ENCODE data around the gene DNAJC16. TPM values are rescaled to one million over a fixed set of nuclear protein-coding genes. Genes with fewer than 3 reads are reported as not detected.

DNAJC16 gene
- polyA plus RNA-seq, result 12.8 to 15.5 TPM (median 13.7 TPM) in 3 replicates
- 4.4 TPM for polyA plus RNA-seq (2011; ENCODE audit: low read depth)
- 3.6 and 6.3 TPM in 2 replicates for polyA plus RNA-seq (2011; cell fraction: cytosol; rRNA removed)
- polyA plus RNA-seq (2011; cell fraction: nucleus; rRNA removed), result 26.0 and 29.2 TPM in 2 replicates
- 6.3 and 7.7 TPM in 2 replicates for polyA plus RNA-seq (2012; ENCODE audit: low replicate concordance)
- polyA minus RNA-seq, result 9.1 to 26.1 TPM (median 25.0 TPM) in 3 replicates
- polyA minus RNA-seq (2011; cell fraction: cytosol; rRNA and poly(A)+ RNA removed), result 7.5 TPM
- polyA minus RNA-seq (2011; cell fraction: nucleus; rRNA and poly(A)+ RNA removed), result 26.6 and 46.9 TPM in 2 replicates

DNA sequence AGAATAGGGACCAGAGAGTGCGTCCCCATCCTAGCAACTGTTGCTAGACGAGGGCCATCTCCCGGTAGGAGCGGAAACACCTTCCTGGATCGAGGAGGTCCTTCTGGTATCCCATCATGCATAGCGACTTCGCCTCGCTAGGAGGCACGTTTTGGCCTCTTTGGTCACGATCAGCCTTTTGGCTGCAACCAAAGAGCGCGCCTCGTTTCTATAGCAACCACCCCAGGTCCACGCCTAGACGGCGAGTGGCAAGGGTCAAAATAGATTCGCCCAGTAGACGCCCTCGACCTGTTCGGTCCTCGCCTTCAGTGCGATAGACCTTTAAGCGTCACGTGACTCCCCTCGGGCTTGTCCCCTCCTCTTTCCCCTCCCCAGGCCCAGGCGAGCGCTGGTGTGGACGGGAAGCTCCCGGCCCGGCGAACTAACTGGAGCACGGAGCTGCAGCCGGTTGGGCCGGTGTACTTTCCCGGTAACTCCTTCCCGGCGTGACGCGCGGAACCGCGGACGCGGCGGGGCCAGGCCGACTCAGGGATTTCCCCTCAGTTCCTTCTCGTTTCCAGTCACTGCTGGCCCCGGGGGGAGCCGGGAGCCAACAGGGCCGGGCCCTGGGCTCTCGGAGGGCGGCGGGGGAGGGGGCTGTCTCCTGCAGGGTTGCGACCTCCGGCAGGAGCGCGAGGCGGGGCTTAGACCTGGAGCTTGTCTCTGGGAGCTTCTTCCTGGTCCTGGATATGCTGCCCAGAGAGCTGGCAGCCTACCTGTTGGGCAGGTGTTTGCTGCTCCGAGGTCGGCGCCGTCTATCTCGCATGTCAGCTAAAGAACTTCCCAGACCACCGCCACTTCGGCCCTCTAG is at the start of gene DNAJC16:
Gene DNAJC16, plus strand, starts transcription at position 359 of the 850 bp plus-strand sequence. CDS start 2,258 bp downstream, outside the sequence.
- DNase-seq (ENCODE audit: low read depth, low spot score), result peak; percentile 100
- H3K4me3 ChIP-seq (ENCODE audit: control insufficient read depth in 2 of 3, extremely low read depth in 1 of 3, insufficient read depth in 2 of 3, low read depth in 1 of 3, low read length in 3 of 3), result peak within 1 kb of the TSS; percentile 70 to 83 (median 77)
- dilution Hi-C loops (cut with MboI; ENCODE audit: extremely low pct_ligation_motif_present, low sequenced_read_pairs), result no loop called here
- peak; percentile 99 for FAIRE-seq
- H3K9me1 ChIP-seq (ENCODE audit: control insufficient read depth, extremely low read depth, insufficient read depth, low read length), result no peaks in the 10 kb centered on the region
- H3K9me3 ChIP-seq (ENCODE audit: control insufficient read depth, low read depth, low read length), result no peaks in the 10 kb centered on the region
- H4K20me1 ChIP-seq (ENCODE audit: control insufficient read depth, extremely low read depth, insufficient read depth, low read length), result no peaks in the 10 kb centered on the region
- H3K27me3 ChIP-seq (ENCODE audit: control insufficient read depth, extremely low read depth, insufficient read depth, low read length), result no peaks in the 10 kb centered on the region
- peaks cover 21% of the 10 kb centered on the region for H3K4me1 ChIP-seq (ENCODE audit: control insufficient read depth, extremely low read depth, insufficient read depth, low read length)
- H3K4me2 ChIP-seq (ENCODE audit: control insufficient read depth, extremely low read depth, insufficient read depth, low read depth, low read length), result peak within 1 kb of the TSS; percentile 95
- peaks cover 0 to 1% of the 10 kb centered on the region in 2 experiments for H3K36me3 ChIP-seq (ENCODE audit: control insufficient read depth in 2 of 2, extremely low read depth in 1 of 2, insufficient read depth in 2 of 2, low read length in 2 of 2)
- TF ChIP-seq, protein P1, sequence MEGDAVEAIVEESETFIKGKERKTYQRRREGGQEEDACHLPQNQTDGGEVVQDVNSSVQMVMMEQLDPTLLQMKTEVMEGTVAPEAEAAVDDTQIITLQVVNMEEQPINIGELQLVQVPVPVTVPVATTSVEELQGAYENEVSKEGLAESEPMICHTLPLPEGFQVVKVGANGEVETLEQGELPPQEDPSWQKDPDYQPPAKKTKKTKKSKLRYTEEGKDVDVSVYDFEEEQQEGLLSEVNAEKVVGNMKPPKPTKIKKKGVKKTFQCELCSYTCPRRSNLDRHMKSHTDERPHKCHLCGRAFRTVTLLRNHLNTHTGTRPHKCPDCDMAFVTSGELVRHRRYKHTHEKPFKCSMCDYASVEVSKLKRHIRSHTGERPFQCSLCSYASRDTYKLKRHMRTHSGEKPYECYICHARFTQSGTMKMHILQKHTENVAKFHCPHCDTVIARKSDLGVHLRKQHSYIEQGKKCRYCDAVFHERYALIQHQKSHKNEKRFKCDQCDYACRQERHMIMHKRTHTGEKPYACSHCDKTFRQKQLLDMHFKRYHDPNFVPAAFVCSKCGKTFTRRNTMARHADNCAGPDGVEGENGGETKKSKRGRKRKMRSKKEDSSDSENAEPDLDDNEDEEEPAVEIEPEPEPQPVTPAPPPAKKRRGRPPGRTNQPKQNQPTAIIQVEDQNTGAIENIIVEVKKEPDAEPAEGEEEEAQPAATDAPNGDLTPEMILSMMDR (optimal IDR thresholded peaks at IDR 0.05 in 1 of 3, IDR thresholded peaks at IDR 0.05 in 1 of 3, conservative IDR thresholded peaks at IDR 0.05 in 1 of 3; ENCODE audit: extremely low read depth in 1 of 3, insufficient read depth in 2 of 3, low read length in 3 of 3), result peak; percentile 11 to 65 (median 24)
- no peak for TF ChIP-seq EZH2 (IDR thresholded peaks at IDR 0.05; ENCODE audit: low read length)
- peak within 1 kb of the TSS; percentile 79 for H3K27ac ChIP-seq (ENCODE audit: control insufficient read depth, insufficient read depth, low read length)
- peaks cover 16% of the 10 kb centered on the region for H3K79me2 ChIP-seq (ENCODE audit: control insufficient read depth, insufficient read depth, low read length)
- H3K9ac ChIP-seq (ENCODE audit: control insufficient read depth, extremely low read depth, insufficient read depth, low read length), result peak within 1 kb of the TSS; percentile 82
- peak within 1 kb of the TSS; percentile 89 for H2AFZ ChIP-seq (ENCODE audit: control insufficient read depth, low read length)

- Histone ChIP-seq H3K9ac (ENCODE audit: control insufficient read depth, extremely low read depth, insufficient read depth, low read length) (no peak overlapping the region), H3K27ac (ENCODE audit: control insufficient read depth, insufficient read depth, low read length) (no peak overlapping the region), H3K4me1 (ENCODE audit: control insufficient read depth, extremely low read depth, insufficient read depth, low read length) (no peaks in the 10 kb centered on the region), H2AFZ (ENCODE audit: control insufficient read depth, low read length) (no peak overlapping the region), H3K9me1 (ENCODE audit: control insufficient read depth, extremely low read depth, insufficient read depth, low read length) (no peaks in the 10 kb centered on the region), H3K4me2 (ENCODE audit: control insufficient read depth, extremely low read depth, insufficient read depth, low read depth, low read length) (no peak overlapping the region), H3K79me2 (ENCODE audit: control insufficient read depth, insufficient read depth, low read length) (no peaks in the 10 kb centered on the region), H3K4me3 (ENCODE audit: control insufficient read depth in 2 of 3, extremely low read depth in 1 of 3, insufficient read depth in 2 of 3, low read depth in 1 of 3, low read length in 3 of 3) (no peak overlapping the region), H4K20me1 (ENCODE audit: control insufficient read depth, extremely low read depth, insufficient read depth, low read length) (no peaks in the 10 kb centered on the region), H3K27me3 (ENCODE audit: control insufficient read depth, extremely low read depth, insufficient read depth, low read length) (no peaks in the 10 kb centered on the region), H3K9me3 (ENCODE audit: control insufficient read depth, low read depth, low read length) (no peaks in the 10 kb centered on the region), H3K36me3 (ENCODE audit: control insufficient read depth in 2 of 2, extremely low read depth in 1 of 2, insufficient read depth in 2 of 2, low read length in 2 of 2) (no peaks in the 10 kb centered on the region)
- DNase-seq (ENCODE audit: low read depth, low spot score) (no peak), FAIRE-seq (no peak)
- dilution Hi-C loops (cut with MboI; ENCODE audit: extremely low pct_ligation_motif_present, low sequenced_read_pairs), result no loop called here
- TF ChIP-seq EZH2 (IDR thresholded peaks at IDR 0.05; ENCODE audit: low read length), result no peak
- TF ChIP-seq, protein P1 (optimal IDR thresholded peaks at IDR 0.05 in 1 of 3, IDR thresholded peaks at IDR 0.05 in 1 of 3, conservative IDR thresholded peaks at IDR 0.05 in 1 of 3; ENCODE audit: extremely low read depth in 1 of 3, insufficient read depth in 2 of 3, low read length in 3 of 3), result no peak
Measured at GRCh38 chr1:15476927-15477326, 49.7 kb upstream of the DNAJC16 start.

All from keratinocyte (primary cell).